Ramos (cell line): ENCODE measurements around the gene THSD4.

Source experiments
- in situ Hi-C: fragments of 300-500 bp; cut with MboI; formaldehyde crosslinking; loops from one replicate; pipeline ENCODE4 v1.14.3; 2022; ENCODE audit warnings: low sequenced_read_pairs; ENCODE audit not compliant: unreplicated experiment

Gene THSD4

DNA sequence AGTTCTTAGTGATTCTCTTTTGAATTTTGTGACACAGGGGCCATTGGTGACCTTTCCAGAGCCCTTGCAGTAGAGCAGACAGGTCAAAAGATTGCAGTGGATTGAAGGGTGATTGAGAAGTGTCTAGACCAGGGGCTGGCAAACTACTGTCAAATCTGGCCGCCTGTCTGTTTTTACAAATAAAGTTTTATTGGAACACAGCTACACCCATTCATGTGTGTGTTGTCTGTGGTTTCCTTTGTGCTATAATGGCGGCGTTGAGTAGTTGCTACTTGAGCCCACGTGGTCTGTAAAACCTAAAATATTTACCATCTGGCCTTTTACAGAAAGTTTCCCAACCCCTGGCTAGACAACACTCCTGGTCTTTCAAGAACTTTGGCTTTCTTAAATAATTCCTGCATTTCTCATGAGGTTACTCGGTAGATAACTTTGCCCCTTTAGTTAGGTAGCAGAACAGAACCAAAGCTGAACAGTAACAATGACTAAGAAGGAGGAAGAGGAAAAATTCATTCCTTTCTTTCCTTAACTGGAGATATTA, 430.0 kb downstream of the THSD4 start:
- in situ Hi-C loops = no loop called here

DNA sequence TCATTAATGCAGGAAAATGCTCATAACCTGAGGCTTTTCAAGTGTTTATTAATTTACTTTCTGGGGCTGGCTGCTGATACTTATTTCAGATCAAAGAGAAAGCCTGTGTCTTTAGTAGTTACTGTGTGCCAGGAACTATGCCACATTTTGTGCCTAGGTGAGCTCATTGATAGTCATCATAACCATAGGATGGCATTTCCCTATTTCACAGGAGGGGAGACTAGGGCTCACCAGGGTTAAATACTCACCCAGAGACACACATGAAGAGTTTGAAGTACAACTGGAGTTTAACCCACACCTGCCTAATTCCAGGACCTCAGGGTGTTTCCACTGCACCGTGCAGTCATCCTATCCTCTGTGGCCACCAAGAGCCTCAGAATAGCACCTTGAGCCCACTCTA, 430.7 kb downstream of the THSD4 start:
- in situ Hi-C loops = no loop called here

DNA sequence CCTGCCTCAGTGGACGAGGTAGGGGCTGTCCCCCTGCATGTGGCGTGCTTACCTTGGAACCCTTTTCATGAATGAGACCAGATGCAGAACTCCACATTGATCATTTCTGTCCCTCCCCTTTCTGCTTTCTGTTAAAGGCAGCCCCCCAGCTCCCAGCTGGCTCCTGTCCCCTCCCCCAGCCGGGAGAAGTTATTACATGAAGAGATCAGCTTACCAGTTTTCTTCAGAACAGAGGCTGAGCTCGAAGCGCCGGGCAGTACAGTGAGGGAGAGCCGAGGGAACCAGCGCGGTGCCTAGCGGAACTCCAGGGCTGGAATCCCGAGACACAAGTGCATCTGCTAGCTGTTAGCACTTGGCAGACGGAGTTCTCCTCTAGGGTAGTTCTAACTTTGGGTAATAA, 431.7 kb downstream of the THSD4 start:
- in situ Hi-C loops = no loop called here

DNA sequence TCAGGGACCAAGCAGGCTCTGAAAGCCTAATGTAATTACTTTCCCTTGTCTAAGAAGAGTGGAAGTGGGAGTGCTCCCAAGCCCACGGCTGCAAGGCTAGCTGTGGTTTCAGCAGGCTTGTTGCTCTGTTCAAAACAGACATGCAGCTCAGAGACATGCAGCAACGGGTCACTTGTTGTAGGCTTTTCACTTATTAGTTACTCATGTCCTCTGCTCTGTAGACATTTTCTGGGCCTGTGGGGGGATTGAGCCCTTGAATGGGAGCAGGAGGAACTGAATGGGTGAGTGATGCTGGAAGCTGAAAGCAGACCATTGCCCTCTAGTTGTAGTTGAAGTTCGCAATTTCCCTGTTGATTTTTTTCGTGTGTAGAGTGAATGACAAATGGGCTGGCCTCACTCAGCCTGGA, 433.1 kb downstream of the THSD4 start:
- in situ Hi-C loops = no loop called here

- in situ Hi-C loops = no loop called here
Observed at GRCh38 chr15:71549091-71549490, 433.8 kb downstream of the THSD4 start.

- in situ Hi-C loops = no loop called here
Observed at GRCh38 chr15:71549697-71550096, 434.4 kb downstream of the THSD4 start.

DNA sequence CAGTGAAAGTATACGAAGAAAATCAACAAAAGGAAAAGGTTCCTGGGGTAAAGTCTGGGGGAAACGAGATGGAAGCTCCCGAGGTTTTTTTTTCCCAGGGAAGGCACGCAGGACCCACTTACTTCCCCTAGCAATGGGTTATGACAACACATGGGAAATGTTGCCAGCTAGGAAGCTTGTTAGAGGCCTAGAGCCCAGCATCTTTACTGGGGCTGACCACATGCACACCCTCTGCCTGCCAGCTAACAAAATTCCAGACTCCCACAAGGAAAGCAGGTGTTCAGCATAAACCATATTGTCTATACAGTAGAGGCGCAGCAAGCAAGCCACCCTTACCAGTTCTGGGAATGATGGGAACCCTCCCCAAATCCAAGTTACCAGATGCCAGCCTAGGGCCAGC, 436.3 kb downstream of the THSD4 start:
- in situ Hi-C loops = no loop called here

DNA sequence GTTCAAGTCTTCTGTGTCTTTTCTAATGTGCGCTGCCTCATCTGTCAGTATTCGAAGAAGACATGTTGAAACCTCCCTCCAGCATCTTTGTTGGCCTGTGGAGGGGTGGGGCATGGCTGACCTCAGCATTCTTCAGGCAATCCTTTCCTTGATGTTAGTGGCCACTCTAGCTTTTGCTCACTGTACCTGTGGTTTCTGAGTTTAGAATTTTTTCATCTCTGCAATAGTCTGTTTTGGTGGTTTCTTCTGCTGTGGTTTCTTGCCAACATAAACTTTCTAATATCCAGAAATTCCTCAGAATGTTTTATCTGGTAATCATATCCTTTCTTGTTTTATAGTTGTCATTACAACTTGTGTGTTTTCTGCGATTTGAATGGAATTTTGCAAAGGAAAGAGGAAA, 443.8 kb downstream of the THSD4 start:
- in situ Hi-C loops = no loop called here

- in situ Hi-C loops = no loop called here
Observed at GRCh38 chr15:71559616-71560015, 444.3 kb downstream of the THSD4 start.

GRCh38 chr15:71562251-71562650, 447.0 kb downstream of the THSD4 start:
- in situ Hi-C loops = no loop called here

GRCh38 chr15:71564217-71564616, 448.9 kb downstream of the THSD4 start:
- in situ Hi-C loops = no loop called here

GRCh38 chr15:71565006-71565405, 449.7 kb downstream of the THSD4 start:
- in situ Hi-C loops = no loop called here

GRCh38 chr15:71565631-71566160, 450.4 kb downstream of the THSD4 start:
- in situ Hi-C loops = no loop called here

DNA sequence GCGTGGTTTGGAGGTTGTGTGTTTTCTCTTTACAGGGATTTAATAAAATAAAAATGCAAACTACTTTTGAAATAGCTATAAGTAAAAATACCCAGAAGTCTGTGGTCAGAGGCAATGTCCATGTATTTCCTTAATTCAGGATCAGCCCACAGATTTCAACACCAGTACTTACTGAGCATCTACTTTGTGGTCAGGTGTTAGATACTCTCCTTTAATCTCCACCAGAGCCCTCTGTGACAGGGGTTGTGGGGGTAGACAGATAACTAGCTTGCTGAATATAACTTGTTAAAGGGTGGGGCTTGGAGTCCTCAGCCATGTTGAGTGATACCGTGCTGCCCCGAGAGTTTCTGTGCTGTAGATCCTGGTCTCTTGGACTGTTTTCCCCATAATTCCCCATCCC, 451.0 kb downstream of the THSD4 start:
- in situ Hi-C loops = no loop called here

- in situ Hi-C loops = no loop called here
Observed at GRCh38 chr15:71567173-71567572, 451.9 kb downstream of the THSD4 start.

DNA sequence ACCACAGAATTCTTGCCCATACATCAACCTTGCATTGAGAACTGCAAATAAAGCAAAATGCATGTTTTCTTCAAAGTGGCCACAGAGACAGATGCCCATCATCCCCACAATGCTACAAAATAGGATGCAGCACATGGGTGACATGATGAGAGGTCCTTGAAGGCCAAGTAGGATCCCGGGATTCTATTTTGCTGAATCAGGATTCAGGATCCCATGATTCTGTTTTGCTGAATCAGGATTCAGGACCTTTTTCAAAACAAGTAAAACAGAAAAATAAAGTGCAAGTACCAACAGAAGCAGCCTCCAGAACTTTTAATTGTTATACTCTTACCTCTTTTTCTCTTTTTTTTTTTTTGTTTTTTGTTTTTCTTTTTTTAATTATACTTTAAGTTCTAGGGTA, 453.0 kb downstream of the THSD4 start:
- in situ Hi-C loops = no loop called here

DNA sequence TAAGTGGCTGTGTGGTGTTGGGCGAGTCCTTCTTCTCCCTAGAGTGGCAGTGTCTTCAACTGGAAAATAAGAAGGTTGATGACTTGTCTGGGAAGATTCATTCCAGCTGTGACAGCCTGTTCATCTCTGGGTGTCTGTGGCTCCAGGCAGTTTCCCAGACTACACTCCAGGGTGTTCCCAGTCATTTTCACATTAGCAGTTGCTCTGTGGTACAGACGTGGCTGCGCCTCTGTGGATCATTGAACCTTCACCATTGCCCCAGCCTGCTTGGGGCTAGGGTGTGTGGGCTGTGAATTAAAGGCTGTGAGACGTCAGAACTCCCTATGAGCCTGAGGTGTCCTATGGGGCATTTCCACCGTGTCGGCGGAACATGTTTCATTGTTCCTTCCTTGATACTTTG, 455.5 kb downstream of the THSD4 start:
- in situ Hi-C loops = no loop called here

DNA sequence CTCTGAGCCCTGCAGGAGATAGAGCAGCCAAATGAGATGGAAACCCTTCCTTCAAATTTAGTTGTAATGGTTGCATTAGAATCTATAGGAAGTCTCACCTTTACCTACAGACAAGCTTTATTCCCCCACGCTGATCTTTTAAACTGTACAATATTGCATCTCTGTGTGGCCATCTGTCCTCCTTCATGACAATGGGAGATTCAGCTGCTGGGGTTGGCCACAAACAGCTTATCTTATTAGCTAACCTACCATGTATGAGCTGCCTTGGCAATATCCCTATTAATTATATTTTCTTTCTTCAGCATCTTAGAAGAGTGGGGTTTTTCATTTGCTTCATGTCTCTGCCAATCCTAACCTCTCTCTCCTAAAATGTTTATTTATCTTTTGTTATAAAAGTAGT, 456.4 kb downstream of the THSD4 start:
- in situ Hi-C loops = no loop called here

GRCh38 chr15:71572452-71573053, 457.3 kb downstream of the THSD4 start:
- in situ Hi-C loops = no loop called here

- in situ Hi-C loops = no loop called here
Observed at GRCh38 chr15:71573599-71573998, 458.3 kb downstream of the THSD4 start.

GRCh38 chr15:71575474-71576045, 460.3 kb downstream of the THSD4 start:
- in situ Hi-C loops = no loop called here

GRCh38 chr15:71577071-71577470, 461.8 kb downstream of the THSD4 start:
- in situ Hi-C loops = no loop called here
